Suppressor macrophage treated with lipopolysaccharide for 1 hour (primary cell): ENCODE data around the gene OGFOD3.

Experiments used
- DNase-seq, 3 donors: peaks; one replicate each; pipeline ENCODE4 v3.0.0-alpha.2; 2020 to 2022

OGFOD3 gene

DNA sequence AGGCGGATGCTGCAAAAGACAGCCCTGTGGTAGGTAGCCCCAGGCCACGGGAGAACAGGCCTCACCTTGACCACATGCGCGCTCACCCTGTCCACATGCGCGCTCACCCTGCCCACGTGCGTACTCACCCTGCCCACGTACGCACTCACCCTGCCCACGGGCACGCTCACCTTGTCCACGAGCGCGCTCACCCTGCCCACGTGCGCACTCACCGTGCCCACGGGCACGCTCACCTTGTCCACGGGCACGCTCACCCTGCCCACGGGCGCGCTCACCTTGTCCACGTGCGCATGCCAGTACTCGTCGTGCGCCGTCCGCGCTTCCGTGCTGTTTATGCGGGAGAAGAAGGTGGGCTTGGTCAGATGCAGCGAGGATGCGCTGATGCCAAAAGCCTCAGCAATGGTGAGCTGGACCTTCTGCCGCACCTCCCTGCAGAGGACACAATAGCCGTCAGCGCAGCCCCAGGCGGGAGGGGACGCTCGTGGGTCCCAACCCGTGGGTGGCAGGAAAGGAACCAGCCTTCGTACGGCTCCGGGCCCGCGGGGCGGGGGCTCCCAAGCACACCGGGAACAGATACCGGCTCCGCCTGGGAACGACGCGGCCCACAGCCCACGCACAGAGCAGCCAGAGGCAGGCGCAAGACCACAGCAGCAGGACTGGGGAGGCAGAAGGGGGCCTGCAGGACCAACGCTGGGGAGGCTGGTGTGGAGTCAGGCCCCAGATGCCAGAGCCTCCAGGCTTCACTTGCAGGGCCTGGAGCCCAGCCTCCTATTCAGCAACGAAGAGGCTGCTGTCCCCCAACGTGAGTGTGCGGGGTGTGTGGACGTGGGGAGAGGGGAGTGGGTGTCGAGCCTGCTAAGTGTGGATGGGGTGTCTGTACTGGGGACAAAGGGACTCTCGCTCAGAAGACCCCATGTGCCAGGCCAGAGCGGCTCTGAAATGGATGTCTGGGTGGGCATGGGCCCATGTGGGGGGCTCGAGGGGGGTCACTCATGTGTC lies 14.4 kb downstream of the OGFOD3 start:
- no peak for DNase-seq

- no peak for DNase-seq
Measured at GRCh38 chr17:82402865-82403264, 15.5 kb downstream of the OGFOD3 start.

DNA sequence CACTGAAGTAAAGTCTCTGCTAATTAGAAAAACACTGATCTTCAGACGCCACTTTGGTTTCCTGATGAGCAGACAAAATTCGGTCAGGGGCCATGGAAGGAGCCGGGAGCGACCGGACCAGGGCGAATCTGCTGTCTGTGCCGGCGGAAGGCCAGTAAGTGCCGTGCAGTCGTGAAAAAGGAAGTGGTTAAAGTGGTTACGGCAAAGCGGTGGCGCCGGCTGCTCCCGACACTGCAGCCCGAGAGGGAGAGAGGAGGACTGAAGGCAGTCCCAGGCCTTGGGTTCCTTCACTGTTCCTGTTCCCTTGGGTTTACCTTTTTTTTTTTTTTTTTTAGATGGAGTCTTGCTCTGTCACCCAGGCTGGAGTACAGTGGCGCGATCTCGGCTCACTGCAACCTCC lies 17.6 kb downstream of the OGFOD3 start:
- DNase-seq = peak; percentile 81 to 88 (median 87)

DNA sequence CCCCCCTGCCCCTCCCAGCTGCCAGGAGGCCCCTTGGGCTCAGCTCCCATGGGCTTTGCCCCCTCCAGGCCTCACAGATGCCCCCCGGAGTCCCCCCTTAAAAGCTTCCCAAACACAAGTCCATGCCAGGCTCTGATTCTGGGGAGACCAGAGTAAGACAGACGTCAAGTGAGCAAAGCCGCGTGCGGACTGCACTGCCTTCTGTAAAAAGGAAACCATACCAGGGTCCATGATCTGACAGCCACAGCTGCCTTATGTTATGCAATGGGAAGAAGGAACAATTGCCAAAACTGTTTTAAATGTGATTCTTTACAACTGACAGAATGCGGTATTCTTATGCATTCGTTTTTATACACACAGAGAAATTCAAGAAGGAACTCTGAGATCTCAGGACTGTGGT lies 18.2 kb downstream of the OGFOD3 start:
- DNase-seq = peak; percentile 60 to 63 (median 60)

- no peak for DNase-seq
Measured at GRCh38 chr17:82399601-82400101, 18.7 kb downstream of the OGFOD3 start.

DNA sequence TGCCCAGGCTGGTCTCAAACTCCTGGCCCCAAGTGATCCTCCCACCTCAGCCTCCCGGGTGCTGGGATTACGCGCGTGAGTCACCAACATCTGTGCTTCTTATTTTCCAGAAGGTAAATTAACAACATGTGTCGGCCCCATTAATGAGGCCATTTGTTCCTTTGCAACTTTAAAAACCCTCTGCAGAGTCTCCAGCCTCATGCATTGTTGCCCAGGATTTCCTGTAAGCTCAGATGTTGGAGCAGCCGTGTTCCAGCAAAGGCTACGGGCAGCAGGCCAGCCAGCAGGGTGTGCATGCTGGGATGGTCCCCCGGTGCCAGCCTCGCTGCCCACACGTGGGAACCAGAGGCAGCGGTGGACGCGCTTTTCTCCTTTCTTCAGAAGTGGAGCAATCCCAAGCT lies 19.3 kb downstream of the OGFOD3 start:
- DNase-seq = peak in 1 of 3 donors; percentile 22

- DNase-seq = no peak
Measured at GRCh38 chr17:82397449-82398335, 20.7 kb downstream of the OGFOD3 start.

DNA sequence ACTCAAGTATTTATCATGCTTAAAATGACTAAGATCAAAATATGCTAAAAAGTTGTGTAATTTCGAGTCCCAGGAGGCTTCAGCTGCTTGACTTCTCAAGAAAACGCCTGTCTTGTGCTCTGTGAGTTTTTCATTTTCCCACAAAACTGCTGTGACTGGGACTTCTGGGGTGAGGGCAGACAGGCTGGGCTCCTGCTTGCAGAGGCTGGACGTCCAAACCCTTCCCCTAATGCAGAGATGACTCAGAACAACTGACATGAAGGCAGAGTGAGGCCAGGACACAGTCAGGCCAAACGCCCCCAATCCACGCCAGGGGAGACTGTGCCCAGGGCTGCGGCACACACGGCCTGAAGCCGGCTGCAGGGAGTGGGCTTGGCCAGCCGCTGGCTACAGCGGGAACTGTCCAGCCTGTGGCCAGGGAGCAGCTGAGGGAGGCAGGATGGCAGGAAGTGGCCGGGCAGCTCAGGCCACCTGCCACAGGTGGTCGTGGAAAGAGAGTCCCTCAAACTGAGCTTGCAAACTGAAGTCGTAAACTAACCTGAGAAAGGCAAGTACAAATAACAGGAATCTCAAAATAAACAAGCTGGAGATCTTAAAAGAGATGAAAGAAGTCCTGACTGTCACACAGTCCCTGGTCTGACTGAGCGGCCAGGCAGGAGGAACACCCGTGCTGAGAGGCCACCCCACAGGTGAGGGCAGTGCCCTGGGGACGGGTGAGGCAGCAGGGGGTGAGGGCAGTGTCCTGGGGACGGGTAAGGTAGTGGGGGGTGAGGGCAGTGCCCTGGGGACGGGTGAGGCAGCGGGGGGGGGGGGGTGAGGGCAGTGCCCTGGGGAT lies 21.6 kb downstream of the OGFOD3 start:
- peak; percentile 54 to 71 (median 58) for DNase-seq

DNA sequence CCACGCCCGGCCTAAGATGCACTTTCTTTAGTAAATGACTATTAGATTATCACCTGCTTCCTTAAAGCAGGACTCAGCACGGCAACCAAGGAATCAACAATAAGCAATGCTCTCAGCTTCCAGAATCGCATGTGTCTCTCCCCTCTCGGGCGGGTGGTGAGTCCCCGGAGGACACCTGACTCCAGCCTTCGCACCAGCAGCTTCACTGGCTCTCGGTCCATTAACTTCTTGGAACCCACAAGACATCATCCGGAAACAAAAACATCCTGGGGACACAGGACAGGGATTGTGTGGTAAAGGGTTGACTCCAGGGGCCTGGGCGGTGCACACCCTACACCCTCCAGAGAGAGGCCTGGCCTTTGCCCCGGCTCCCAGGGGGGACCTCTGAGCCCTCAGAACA lies 24.1 kb downstream of the OGFOD3 start:
- no peak for DNase-seq

GRCh38 chr17:82392941-82393340 lies 25.4 kb downstream of the OGFOD3 start:
- no peak for DNase-seq

DNA sequence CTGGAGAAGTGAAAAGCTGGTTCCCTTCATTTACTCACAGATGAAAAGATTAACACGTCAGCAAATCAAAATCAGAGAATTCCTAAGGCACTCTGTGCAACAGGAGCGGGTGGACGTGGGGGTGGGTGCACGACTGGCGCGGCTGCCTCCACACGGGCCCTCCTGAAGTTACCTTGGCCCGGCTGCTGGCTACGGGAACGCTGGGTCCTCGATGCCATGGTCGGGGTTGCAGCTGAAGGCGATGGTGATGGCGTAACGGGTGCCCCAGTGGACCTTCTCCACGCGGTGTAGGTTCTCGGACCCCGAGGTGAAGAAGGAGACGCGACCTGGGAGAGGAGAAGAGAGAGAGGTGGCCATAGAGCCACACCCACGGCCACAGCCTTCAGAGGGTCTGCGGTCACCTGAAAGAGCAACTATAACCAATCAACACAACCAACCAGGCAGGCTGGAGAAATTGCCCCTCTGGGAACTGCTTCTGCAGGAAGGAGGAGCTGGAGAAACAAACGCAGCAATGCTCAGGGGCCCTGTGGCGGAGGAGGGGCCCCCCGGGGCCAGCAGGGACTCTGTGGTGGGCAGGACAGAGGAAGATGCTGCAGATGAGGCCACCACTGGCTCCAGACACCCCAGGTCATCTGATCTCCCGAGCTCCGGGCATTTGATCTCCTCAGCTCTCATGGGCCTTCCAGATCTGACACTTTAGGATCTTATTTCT lies 26.0 kb downstream of the OGFOD3 start:
- no peak for DNase-seq

DNA sequence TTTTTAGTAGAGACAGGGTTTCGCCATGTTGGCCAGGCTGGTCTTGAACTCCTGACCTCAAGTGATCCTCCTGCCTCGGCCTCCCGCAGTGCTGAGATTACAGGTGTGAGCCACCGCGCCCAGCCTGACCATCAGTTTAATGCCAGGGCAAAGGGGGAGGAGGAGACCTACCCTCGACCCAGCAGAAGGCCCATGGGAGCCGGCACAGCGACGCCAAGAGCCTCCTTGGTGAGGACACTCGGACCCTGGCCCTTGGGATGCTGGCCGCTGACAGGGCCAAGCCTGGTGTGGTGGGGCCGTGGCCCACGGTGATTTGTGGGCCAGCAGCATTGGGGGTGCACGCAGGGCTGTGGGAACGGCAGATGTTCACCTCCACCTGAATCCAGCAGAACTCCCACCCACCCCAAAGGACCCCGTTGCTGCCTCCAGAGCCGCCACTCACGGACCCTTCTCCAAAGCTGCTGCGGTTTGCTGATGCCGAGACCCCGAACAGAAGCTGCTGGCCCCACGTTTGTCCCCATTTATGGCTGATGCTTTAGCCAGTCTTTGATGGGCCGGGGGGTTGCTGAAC lies 26.8 kb downstream of the OGFOD3 start:
- no peak for DNase-seq

DNA sequence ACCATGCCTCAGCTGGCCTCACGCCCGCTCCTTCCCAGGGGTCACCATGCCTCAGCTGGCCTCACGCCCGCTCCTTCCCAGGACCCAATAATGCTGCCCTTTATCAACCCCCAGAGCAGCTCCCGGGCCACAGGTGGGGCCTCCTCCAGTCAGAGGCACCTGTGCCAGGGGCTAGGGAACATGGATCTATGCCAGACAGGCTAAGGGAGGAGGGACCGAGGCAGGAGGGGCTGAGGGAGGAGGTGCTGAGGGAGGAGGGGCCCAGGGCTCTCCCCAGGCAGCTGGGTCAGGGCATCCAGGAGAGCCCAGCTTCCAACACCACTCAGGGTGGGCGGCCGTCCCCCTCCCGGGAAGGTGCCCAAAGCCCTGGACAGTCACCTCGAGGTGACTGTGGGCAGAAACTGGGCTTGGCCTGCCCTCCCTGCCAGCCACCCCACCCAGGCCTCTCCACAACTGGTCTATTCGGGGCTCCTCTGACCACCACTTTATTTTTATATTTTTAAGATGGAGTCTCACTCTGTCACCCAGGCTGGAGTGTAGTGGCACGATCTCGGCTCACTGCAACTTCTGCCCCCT lies 27.4 kb downstream of the OGFOD3 start:
- no peak for DNase-seq

- no peak for DNase-seq
Measured at GRCh38 chr17:82390015-82390859, 28.1 kb downstream of the OGFOD3 start.

- DNase-seq = no peak
Measured at GRCh38 chr17:82389379-82389778, 29.0 kb downstream of the OGFOD3 start.

- DNase-seq = peak in 1 of 3 donors; percentile 17
Measured at GRCh38 chr17:82388922-82389283, 29.5 kb downstream of the OGFOD3 start.

DNA sequence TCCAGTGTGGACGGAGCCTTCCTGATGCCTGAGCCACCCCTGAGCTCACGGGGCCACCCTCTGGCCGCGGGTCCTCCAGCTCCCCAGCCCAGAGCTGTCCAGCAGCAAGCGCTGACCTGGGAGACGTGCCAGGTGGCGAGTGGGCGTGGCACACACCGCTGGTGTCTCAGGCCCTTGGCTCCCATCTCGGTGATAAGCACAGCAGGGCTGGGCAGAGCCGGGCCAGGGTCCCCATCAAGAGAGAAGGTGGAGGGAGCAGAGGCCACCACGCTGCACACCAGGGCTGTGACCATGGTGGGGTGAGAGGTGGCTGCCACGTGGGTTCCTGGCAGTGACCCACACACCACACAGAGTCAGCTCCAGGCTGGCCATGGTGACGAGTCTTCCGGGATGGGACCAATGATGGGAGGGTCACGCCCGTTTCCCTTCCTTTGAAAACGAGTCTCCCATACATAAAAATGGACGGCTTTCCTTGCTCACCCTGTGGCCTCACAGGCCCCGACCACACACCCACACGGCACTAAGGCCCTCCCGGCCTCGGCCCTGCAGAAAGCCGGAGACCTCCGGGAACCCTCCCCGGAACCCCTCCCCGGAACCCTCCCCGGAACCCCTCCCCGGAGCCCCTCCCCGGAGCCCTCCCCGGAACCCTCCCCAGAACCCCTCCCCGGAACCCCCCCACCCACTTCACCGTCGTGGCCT lies 30.0 kb downstream of the OGFOD3 start:
- no peak for DNase-seq

- no peak for DNase-seq
Measured at GRCh38 chr17:82387705-82388106, 30.7 kb downstream of the OGFOD3 start.
